HTR-8/SVneo (cell line): ENCODE data around the gene GSG1L2.
"Not testable (repeated sequence)": the region's sequence is repeated elsewhere in the genome, so short reads cannot be mapped to it uniquely, and the experiment has no call there.

Experiments used
- DNase-seq: peaks from one replicate; pipeline ENCODE4 v3.0.0; 2011; ENCODE audit warnings: low spot score, mixed read lengths; ENCODE audit not compliant: insufficient read length
- FAIRE-seq: peaks from 2 replicates; lab custom pipeline; 2011; peaks lifted over from hg19 to GRCh38; lab: Jason Lieb, UNC

GSG1L2 gene

DNA sequence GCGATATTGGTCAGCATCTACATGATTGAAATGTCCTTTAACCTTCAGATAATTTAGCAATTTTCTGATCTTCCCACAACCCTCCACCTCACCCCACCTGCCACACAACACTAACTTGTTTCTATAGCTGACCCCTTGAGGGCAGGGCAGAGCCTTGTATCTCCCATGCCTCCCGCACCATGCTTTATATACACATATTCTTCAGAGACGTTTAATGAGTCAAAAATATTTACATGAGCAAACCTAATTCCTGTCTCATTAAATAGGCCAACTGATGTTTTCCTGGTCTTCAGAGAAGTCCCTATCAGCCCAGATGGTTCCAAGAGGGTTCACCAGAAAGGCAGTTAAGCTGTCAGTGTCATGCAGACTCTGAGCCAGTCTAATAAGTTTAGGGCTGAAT, 23.9 kb downstream of the GSG1L2 start:
- FAIRE-seq (no peak), DNase-seq (no peak)

DNA sequence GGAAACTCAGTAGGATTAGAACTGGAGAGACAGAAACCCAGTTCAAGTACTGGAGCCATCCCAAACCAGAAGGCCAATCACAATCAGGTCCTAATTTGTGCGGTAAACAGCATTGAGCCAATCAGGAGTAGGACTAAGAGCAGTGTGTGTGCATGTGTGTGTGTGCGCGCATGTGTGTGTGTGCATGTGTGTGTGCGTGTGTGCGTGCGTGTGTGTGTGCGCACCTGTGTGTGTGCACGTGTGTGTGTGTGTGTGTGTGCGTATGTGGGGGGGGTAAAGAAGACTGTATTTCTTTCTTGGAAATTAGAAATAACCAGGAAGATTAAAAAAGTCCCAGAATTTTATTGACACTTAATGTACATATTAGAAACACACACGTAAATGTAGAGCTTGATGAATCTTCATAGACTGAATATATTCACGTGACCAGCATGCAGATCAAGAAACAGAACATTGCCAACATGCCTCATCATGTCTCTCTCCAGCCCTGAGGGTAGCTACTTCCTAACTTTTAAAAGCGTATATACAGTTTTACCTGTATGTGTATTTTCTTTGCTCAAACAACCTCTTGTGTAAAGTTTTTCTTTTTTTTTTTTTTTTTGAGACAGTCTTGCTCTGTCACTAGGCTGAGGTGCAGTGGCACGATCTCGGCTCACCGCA, 29.6 kb downstream of the GSG1L2 start:
- FAIRE-seq (no peak), DNase-seq (no peak)

DNA sequence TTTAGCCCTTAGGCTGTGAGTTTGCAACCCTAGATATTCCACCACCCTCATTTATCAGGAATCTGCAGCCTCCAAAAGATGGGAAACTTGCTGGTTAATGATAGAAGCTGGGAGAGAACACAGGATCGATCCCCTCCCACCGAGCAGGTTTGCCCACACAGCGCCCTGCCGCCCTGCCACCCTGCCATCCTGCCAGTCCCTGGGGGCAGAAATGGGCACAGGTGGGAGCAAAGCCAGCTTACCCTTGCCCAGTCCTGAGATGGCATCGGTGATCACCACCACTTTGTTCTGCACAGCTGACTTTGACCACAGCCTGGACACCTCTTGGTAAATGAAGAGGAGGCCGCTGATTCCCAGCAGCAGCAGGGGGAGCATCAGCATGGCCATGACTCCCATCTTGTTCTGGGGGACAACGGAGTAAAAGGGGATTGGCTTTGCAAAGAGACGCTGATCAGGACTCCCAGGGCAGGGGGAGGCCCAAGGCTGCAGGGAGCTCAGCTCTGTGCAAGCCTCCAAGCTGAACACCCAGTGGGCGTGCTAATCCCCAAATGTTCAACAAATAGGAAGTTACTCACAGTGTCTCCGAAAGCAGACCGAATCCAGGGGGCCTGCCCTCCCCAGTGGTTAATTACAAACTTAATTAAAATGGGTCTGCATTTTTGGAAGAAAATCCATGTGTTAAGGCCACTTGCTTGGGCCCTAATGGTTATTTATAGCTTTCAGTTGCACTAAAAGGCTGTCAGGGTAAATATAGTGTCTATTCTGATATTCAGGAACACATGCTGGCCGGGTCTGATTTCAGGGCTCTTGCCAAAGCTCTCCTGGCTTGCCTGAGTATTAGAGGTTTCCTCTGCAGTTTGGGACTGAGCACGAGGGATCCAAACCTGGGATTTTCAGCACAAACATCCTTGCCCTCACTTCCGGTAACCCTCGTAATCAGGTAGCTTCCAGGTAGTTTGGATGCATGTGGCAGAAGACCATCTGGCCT, 30.7 kb downstream of the GSG1L2 start, which contains the start of gene DHRS7C:
DHRS7C (minus strand) TSS at position 704 of the 988 bp plus-strand sequence; CDS start at position 396, 308 bp downstream.
- DNase-seq (no peak), FAIRE-seq (no peak)

DNA sequence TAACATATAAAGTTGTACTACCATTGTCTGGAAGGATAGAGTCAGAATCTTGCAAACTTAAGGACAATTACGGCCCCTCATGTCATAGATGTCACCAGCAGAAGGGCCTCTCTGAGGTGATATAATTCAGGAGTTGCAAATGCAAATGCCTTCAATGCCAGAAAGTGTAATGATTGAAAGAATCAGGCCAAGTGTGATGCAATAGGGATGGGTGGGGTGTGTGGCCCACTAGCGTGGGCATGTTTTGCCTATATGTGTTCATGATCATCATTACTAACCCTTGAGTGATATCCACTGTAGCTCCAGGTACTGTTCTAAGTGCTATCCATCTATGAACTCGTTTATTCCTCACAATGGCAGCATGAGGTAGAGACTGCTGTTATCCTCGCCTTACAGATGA, 31.6 kb downstream of the GSG1L2 start:
- FAIRE-seq: no peak
- no peak for DNase-seq

DNA sequence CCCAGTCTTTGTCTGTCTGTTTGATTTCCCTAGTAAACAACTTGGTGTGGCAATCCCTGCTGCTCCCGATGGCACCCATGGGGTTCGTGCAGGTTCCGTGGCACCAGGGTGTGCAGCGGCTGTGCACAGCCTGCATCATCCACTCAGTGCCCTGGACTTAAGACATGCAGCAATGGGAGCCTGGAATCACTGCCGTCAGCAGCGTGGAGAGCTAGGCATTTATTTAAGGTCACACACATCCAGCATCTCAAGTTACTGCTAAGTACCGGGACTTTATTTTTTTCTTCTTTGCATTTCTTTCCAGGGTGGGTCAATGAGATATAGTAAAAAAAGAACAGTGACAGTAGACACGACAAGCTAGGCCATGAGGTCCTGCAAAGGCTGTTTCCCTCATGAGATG, 33.3 kb downstream of the GSG1L2 start:
- no peak for FAIRE-seq

DNA sequence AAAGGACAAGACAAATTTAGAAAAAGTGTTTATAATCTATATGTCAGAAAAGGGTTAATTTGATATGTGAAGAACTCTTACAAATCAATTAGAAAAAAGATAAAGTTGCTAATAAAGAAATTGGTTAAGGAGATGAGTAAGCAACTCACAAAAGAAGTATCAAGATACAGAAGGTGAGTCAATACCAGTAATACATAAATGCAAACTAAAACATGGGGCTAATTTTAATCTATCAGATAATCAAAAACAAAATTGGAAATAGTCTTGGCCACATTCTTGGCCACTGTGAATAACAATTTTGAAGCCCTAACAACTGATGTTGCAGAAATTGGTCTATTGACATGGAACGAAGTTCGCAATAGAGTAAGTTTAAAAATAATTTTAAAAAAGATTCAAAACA, 37.3 kb downstream of the GSG1L2 start:
- no peak for DNase-seq
- FAIRE-seq: no peak

More for the DNA sequence above, 33.3 kb downstream of the GSG1L2 start:
- no peak for DNase-seq

DNA sequence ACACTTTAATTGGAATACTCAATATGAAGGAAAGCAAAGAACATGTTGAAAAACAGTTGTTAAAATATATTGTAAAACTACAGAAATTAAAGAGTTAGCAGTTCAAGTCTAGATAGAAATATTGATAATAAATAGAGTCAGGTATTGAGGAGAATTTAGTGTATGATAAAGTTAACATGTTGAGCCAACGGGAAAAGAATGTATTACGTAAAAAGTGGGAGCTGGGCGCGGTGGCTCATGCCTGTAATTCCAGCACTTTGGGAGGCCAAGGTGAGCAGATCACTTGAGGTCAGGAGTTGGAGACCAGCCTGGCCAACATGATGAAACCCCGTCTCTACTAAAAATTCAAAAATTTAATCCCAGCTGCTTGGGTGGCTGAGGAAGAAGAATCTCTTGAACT, 38.4 kb downstream of the GSG1L2 start:
- DNase-seq, FAIRE-seq: not testable (repeated sequence)

DNA sequence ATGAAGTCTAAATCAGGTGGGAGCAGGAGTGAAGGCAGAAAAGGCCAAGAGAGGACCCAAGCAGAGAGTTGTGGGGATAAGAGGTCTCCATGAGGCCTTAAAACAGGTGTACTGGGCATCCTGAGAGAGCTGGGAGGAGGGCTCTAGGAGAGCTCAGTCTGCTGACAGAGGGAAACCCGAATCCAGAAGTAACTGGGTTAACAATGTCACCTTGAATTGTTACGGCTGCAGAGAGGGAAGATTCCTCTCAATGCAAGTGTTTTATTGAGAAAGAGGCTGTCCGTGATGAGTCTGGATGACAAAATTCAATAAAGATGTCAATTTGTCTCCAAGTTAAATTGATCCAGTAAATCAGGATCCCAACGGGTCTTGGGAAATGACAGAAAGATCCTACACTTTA, 38.8 kb downstream of the GSG1L2 start:
- FAIRE-seq (no peak), DNase-seq (no peak)

DNA sequence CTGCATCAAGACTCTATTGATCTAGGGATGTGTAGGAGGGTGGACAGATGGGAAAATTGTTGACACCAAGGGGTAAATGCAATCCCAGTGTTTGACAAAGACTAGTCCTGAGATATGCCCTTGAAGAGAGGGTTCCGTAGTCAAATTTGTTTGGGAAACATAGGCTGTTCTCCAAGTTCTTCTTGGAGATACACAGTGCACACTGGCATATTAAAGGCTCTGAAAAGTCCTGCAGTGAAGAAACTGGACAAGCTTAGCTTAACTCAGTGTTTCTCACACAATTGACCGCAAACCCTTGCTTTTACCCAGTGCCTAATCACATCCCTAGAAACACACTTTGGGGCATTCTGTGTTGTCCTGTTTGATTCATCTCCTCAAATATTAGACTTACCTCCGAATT, 41.3 kb downstream of the GSG1L2 start:
- DNase-seq: no peak
- FAIRE-seq: no peak

DNA sequence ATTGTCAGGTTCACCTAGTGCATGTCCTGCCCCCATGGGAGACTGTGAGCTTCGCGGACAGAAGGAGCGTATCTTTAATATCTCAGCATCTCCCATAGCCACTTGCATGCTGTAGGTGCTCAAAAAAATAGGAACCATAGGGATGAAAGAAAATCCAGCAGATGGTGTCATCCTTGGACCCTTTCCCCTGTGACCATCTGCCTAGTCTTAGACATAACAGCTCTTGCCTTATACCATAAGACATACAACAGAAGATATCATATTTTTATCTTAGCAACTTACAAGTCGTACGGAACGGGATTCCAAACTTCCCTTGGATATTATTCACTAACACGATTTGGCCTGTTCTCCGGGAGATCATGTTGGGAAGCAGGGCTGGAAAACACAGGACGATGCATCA, 45.0 kb downstream of the GSG1L2 start:
- FAIRE-seq (no peak), DNase-seq (no peak)

DNA sequence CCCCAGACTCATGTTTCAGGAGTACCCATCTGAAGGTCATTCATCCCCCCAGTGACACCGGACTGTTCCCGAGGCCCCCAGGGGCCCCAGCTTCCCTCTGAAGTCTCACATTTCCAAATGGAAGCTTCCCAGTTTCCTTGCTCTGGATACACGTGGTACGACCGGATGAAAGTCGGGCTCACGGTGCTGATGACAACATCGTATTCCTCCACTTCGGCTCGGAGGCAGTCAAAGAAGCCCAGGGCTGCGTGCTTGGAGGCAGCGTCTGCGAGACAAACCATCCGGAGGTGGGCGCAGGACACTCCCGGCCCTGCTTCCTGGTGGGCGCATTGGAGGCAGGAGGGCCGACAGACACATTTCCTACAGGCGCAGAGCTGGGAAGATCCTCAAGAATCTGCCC, 49.2 kb downstream of the GSG1L2 start:
- DNase-seq (no peak), FAIRE-seq (no peak)

DNA sequence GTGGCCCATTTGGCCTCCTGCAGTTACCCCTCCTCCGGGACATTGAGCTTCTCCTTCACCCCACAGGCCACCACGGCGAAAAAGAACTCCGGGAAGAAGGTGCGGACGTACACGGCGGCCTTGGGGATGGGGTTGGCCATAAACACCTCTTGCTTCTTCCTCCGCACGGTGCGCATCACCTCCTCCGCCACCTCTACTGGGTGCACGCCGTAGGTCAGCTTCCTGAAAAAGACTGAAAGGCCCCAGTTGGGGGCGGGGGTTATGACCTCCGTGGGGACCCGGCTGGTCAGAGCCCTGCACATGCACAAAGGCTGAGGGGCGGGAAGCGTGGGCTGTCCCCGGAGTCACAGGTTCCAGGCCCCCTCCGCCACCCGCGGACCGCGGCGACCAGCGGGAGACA, 50.4 kb downstream of the GSG1L2 start:
- FAIRE-seq: no peak
- no peak for DNase-seq

DNA sequence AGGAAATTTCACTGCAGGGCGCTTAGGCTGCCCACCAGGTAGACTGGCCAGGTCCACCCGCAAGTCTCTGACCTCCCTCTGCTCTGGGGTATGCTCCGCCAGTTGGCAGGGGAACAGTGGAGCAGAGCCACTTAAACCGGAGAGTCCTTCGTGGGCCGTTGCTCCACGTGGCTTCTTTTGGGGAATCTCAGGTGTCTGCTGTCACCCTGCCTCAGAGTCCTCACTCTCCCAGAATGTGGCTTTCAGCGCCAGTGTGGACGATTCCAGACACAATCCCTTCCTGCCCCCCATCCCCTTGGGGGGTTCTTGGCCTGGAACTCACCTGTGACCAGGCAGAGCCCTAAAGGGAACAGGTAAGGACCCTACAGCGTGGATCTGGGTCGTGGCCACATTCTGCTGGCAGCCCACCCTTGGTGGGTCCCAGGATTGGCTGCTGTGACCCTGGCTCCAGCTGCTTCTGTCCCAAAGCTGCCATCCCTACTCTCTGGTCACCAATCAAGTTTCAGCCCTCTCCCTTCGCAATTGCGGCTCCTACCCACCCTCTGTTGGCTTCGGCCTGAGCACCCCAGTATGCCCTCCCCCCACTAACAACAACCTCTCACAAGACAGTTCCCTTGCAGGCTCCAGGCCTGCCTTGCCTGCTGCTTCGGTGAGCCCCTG, 52.7 kb downstream of the GSG1L2 start:
- FAIRE-seq (no peak), DNase-seq (no peak)

DNA sequence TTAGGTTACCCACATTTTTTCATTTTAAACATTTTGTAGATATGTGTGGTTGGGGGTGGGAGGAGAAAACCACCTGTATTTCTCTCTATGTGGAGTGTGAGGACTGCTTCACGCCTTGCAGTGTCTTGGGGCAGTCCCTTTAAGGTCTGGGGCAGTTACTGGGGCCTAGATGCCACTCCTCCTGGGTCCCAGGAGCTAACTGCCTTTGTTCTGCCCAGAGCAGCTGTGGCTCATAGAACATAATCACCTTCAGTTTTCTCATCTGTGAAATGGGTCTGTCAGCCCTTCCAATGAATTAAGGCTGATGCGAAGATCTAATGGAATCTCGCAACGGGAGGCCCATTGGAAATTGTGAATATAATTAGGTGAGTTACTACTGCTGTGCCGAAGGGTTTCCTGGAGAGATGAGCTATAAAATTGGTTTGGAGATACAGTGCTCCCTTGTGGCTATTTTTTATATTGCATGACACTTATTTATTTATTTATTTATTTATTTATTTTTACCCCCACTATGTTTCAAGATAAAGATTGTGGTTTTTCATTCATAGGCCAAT, 53.4 kb downstream of the GSG1L2 start:
- no peak for FAIRE-seq
- DNase-seq: peak; percentile 39

DNA sequence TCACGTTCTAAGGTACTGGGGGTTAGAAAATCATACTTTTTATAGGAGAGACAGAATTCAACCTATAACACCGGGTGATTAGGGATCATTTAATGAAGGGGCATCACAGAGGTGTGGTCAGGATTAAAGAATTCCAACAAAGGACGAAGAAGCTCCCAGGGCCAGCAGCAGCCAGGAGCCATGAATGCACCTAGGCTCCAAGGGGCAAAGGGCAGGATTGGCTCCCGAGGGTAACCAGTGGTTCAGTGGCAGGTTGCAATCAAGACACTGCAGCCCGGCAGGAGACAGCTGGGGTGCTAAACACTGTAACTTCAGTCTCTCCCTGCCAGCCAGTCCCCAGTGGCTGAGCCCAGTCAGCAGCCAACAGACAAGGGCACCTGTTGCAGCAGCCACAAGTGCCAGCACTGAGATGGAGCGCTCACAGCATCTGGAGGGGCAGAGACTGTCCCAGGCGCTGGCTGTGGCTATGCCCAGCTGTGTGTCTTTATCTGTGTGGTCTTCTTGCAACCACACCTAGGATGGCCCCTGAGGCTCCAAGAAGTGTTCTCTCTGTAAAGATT, 54.4 kb downstream of the GSG1L2 start:
- DNase-seq: no peak
- no peak for FAIRE-seq

DNA sequence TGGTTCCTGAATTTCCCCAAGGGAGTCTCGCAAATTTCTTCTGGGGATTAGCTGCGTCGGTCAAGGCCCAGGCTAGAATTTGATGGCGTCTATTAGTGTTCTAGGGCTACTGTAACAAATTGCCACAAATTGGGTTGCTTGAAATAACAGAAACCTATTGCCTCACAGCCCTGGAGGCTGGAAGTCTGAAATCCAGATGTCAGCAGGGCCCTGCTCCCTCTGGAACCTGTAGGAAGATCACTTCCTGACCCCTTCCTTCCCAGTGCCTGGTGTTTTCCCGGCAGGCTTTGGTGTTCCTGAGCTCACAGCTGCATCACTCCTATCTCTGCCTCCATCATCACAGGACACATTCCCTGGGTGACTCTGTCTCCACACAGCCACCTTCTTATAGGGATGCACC, 54.9 kb downstream of the GSG1L2 start:
- FAIRE-seq: no peak

DNA sequence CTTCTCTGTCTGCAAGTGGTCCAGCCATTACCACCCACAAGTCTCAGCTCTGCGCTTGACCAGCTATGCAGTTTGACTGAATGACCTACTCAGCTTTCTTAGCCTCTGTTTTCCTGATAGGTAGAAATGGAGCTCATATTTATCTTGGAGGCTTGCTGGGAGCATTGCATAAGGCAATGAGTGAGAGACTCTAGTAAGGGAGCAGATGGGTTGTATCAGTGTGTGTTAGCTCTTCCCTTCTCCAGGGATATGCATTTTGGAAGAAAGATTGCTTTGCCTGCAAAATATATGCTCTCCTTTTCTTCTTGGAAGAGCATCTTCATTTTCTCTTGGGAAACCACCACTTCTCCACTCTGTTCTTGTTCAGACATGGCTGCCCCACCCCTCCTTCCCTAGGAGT, 56.6 kb downstream of the GSG1L2 start:
- DNase-seq (no peak), FAIRE-seq (no peak)

More for the DNA sequence above, 54.9 kb downstream of the GSG1L2 start:
- no peak for DNase-seq

DNA sequence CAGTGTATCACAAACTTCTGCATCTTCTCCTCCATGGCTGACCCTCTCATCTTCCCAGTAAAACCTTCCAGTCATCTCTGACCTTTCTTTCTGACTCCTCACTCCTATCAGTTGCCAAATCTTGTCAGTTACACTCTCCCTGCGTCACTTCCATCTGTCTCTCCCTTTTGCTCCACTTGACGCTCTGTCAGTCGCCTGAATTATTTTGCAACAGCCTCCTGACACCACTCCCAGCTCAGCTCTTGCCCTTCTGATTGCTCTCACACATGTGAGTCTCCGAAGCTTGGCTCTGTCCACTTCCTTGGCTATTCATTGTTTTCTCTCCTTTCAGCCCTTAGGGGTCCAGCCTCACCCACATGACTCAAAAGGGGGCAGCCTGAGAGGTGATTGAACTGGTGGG, 58.2 kb downstream of the GSG1L2 start:
- DNase-seq (no peak), FAIRE-seq (no peak)

DNA sequence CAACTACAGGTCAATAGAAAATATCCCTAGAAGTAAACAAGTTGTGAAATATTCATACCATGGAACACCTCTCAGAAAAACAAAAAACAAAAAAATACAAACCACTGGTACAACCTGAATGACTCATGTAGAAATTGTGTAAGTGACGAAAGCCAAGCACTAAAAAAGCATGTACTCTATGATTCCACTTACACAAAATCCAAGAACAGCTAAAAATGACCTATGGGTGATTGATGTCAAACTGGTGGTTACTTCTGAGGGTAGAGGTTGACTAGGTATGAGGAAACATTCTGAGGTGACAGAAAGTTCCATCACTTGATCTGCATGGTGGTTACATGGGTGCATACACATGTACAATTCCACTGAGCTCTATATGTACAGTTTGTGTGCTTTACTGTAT, 61.6 kb downstream of the GSG1L2 start:
- DNase-seq (no peak), FAIRE-seq (no peak)

DNA sequence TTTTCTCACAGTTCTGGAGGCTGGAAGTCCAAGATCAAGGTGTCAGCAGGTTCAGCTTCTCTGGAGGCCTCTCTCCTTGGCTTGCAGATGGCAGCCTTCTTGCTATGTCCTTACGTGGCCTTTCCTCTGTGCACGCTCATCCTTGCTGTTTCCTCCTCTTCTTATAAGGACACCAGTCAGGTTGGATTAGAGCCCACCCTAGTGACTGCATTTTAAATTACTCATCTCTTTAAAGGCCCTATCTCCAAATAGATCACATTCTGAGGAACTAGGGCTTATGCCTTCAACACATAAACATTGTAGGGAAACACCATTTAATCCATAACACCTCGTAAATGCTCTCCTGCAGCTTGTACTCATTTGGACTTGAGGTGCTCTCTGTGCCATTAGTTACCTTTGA, 66.8 kb downstream of the GSG1L2 start:
- FAIRE-seq (no peak), DNase-seq (no peak)
